NCI-H446 treated with DMSO at 0.1 percent for 48 hours (cell line): Measurements from ENCODE around the gene CTNND2.

ENCODE experiments used
- DNase-seq: peaks from one replicate; lab custom pipeline; 2025; lab: John Stamatoyannopoulos, UW

The CTNND2 gene

DNA sequence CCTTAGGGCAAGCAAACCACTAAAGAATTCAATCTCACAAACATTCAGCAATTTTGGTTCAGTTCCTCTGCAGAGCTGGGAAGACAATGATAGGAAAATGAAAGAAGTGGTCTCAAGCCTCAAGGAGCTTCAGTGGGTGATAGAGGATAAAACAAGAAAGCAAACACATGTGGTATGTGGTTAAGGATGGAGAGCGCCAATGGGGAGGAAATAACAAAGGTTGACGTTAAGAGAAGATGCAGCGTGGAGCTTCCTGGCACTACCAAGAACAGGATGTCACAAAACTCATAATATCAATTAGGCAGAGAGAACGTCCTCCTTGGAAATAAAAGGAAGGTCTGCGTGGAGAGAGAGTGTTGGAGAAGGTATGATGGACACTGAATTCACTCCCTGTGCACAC lies 731.8 kb downstream of the CTNND2 start:
- no peak for DNase-seq

DNA sequence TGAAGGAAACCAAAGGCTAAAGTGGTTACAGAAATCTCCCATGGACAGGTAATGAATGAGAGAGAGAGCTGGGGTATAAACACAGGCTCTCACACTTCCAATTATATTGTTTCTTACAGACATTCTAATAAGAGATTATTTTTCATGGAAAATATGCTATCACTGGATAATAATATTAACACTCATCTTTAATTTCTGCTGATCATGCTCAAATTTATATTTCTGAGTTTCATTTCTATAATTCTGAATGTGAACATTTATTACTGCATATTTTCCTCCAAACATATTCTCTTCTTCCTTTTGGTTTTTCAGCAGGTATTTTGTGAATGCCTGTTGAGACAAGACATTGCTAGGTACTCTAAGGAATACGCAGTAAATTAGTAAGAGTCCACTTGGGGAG lies 733.0 kb downstream of the CTNND2 start:
- DNase-seq: no peak

DNA sequence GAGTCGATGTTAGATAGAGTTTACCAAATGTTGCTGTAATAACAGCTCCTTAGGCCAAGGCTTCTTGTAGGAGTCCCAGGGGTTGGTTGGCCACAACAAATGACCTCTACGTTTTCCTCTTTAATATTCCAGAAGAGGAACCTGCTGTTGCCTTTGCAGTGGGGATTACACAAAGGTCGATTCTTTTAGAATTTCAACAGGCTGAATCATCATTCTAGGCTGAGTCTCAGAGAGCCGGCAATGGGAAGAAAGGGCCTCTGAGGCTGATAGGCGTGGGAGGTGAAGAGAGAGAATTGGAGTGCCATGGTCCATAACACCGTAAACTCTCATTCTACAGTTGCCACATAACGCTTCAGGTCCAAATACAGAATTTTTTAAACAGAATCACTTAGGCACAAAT lies 737.3 kb downstream of the CTNND2 start:
- no peak for DNase-seq

DNA sequence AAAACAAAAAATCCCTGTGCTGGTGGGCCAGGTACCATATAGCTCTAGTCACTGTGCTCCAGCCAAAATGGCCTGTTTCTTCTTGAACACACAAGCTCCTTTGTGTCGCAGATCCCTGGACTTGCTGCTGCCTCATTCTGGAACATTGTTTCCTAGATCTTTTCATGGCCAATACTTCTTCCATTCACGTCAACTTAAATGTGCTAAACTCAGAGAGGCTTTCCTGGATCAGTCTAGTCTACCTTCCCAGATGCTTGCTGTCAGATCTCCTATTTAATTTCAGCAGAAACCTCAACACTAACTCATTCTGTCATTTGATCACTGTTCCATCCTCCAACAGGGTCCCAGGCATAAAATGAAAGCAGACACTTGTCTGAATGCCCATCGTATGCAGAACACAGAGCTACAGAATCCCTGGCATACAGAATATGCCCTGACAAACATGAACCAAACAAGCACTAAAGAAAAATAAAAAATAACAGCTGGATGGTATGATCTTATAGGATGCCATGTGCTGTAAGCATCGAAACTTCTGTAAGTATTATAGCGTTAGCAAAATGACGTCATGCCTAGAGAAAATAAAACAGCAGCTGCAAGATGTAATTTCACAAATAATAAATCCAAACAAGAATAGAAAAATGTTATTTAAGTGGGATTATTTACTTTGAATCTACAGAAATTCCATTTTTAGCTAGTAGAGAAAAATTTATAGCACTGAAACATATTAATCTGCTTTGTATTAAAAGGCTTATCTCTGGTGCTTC lies 739.5 kb downstream of the CTNND2 start:
- no peak for DNase-seq

DNA sequence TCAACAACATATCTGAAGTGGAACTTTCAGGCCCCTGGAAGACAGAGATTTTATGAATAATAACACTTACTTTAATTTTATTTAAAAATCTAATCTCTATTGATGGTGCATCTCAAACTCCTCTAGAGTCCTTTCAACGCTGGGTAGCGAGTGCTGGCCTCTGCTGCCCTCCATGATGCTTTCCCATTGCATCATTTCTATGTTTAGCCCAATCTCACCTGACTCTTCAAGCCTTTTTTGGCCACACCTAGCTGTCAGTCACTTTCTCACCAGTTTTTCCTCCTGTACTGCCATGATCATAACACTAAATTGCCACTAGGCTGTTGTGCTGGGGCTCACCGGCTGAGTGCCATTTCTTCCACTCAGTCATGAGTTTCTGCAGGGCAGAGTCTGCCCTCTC lies 747.1 kb downstream of the CTNND2 start:
- no peak for DNase-seq

DNA sequence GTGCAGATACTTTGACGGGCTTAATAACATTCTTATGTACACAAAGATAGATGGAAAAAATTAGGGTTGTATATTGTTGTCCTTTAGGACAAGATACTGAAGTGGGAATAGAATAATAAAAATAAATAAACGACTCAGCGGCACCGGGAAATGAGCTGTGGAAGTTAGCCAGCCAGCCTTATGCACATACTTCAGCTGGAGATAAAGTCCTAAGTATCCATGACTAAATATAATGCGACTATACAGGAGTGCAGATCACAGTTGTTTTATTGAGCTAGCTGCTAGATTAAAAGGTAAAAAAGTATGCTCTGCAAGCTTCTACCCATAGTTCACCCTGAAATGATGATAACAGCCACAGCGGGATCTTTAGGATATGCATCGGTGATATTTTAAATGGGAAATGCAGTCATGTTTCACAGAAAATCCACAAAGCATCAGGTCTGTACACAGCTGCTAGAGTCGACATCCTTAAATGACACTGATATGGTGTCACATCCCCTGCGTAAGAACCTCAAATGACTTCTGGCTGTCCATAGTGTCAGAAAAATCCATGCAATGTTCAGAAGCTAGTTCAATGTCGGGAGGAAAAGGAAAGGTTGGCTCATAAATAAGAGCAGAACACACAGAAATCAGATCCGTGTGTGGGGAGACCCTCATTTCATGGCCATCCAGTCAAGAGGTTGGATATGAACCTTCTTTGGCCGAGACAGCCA lies 750.4 kb downstream of the CTNND2 start:
- no peak for DNase-seq

DNA sequence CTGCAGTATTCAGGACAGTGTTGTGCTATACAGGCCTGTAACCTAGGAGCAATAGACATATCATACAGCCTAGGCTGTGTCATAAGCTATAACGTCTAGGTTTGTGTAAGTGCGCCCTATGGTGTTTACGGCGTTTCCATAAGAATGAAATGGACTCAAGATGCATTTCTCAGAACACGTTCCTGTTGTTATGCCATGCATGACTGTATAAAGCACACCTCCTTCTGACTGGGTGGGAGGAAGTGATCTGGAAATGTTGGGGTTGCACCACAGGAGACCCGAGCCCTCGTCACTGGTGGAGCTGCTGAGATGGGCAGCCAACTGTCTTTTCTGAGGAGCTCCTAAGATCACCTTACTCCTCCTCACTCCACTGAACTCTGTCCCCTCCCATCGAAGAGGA lies 751.9 kb downstream of the CTNND2 start:
- no peak for DNase-seq

DNA sequence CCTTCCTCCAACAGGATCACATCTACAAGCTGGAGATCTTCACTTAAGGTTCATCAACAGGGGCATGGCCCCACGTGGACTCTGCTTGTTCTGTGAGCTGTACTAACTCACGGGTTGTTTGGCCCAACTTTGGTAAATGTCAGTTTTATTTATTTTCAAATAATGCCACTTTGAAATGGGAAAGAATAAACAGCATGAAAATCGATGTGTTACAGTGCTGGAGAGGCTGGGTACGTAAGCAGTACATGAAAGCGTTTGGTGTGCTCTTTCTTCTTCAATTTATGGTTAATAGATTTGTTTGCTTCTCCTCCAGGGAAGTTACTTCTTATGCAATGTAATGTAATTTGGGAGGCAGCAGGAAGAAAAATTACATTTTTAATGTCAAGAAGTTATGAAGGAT lies 753.3 kb downstream of the CTNND2 start:
- no peak for DNase-seq

DNA sequence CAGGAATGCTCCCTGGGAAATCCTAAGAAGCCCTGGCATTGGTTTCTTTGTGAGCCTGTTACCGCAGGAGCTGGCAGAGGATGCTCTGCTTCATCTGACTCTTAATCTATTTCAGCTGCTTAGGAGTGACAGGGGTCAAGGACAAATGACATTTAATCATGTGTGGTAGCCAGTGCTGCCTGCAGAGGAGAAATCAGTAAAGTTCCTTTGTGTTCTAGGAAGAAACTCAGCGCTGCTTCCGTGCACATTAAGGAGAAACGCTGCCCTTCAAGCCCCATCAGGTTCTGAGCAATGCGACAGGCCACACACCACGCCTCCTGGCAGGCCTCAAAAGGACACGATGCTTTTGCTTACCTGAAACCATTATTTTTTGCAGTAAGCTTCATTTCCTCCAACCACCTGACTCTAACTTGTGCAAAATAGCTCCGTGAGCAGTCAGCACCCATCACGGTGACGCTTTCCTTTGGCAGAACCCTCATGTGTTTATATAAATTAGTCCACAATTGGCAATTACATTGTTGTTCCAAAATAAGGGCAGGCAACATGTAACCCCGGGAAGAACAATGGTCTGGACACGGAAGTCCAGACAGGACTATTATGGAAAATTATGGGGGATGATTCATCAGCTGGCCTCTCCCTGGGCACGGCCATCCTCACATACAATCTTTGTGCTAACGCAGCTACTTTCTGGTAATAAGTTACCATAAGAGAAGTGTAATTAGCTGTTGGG lies 755.3 kb downstream of the CTNND2 start:
- no peak for DNase-seq

DNA sequence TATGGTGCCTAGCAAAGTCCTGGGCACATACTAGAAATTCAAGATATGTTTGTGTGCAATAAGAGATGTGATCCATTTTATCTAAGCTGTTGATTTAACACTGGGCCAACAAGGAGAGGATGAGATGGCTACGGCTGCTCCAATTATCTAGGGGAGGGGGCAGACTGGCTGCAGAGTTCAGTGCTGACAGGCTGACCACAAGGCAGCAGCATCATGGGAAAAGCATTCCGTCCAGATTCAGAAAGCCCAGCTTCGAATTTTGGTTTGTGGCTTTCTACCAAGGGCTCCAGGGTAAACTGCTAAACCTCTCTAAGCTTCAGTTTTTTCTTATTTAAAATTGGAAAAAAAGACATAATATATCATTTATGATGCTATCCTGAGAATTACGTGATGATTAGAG lies 758.1 kb downstream of the CTNND2 start:
- DNase-seq: no peak

DNA sequence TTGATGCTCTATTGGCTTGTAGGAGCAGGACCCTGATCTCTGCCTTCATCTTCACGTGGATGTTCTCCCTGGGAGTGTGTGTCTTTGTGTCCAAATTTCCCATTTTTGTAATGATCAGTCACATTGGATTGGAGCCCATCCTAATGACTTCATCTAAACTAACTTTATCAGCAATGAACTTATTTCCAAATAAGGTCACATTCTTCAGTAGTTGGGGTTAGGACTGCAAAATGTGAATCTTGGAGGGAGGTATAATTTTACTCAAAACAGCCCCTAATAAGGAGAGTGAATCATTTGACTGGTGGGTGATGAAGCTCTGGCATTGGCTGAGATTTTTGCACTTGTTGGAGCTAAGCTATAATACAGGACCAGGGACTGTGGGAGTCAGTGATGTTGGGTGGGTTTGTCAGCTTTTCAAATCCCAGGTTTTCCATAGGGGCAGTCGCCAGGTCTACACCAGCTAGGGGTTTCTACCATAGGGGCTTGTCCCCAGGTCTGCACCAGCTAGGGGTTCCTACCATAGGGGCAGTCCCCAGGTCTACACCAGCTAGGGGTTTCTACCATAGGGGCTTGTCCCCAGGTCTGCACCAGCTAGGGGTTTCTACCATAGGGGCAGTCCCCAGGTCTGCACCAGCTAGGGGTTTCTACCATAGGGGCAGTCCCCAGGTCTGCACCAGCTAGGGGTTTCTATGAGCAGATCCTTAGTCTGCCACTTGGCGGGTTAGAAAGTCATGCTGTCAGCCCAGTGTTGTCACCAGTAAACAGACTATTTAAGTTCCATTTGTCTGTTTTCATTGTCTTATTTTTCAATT lies 760.6 kb downstream of the CTNND2 start:
- DNase-seq: no peak

DNA sequence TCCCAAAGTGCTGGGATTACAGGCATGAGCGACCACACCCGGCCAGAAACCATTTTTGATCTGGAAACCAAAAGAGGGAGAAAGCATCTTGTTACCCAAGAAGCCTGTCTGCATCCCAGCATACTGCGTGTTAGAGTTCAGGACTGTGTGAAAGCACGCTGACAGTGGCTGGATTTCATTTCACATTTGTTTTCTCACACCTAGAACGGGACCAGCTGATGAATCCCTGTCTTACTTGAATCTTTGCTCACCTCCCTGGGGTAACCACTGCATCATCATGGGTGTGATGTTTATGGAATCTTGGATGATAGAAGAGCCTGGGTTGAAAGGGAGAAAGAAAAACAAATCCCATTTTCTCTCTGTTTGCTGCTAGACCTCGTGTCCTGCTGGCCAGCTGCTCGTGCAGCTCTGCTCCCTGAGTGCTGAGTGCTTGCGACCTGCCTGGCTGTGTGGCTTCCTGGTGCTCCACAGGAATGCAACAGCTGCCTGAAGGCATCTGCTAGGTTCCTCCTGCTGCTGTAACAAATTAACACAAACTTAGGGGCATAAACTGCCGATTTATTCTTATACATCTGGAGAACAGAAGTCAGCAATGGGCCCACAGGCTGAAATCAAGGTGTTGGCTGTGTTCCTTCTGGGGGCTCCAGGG lies 764.9 kb downstream of the CTNND2 start:
- no peak for DNase-seq

DNA sequence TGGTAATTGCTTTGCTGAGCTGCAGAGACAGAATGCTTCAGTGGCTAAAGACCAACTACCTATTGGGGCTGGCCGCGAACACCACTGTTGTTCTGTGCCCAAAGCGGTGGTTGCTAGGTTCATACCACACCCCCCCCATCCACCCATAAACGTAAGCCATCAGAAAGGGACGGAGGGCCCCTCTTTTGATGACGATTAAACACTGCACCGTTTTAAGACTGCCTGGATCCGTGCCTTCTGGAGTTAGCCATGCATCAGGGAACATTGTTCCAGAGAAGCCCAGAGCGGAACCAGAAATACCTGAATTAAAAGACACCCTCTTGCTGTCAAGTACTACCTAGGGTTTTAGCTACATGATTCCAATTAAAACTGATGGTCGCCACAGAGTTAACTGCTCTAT lies 774.1 kb downstream of the CTNND2 start:
- DNase-seq: no peak

DNA sequence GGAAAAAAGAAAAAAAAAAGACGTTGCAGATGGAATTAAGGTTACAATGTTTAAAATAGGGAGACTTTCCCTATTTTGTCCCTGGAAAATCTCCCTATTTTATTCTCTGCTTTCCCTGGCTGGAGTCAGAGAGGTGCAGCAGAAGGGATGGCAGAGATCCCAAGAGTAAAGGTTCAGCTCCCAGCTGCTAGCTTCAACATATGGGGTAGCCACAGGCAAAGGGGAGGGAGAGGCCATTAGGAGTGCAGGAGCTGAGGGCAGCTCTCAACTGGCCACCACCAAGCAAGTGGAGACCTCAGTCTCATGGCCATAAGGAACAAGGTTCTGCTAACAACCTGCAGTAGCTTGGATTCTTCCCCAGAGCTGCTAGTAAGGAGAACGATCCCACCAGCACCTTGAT lies 776.2 kb downstream of the CTNND2 start:
- DNase-seq: peak; percentile 78

DNA sequence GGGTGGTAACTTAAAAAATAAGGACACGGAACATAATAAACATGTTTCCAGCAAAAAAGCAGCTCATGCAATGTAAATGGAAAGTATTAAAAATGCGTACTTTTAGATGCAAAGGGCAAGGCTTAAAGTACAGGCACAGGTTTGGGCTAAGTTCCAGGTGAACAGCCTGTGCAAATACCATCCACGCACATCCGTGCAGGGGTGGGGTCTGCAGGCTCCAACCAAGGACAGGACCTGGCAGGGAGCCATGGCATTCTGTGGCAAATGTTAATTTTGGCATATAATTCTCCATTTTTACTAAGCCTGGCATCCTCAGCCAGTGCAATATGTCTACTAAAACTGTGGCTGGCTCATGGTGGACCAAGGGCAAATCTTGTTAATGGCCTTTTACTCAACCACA lies 777.4 kb downstream of the CTNND2 start:
- peak; percentile 97 for DNase-seq

DNA sequence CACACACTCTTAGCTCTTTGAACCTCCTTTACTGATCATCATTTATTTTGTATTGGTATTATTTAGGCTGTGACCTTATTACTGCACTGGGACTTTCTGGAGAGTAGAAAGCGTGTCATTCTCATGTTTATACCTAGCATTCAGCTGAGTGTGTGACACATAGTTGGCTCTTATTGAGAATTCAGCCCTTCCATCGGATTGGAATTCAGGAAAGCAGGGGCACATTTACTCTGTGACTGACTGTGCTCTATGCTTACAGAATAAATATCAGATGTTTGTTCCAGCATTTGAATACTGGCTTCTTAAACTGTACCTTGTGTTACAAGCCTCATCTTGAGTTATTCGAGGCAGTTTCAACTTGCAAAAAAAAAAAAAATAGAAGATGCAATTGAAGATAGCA lies 782.4 kb downstream of the CTNND2 start:
- no peak for DNase-seq

DNA sequence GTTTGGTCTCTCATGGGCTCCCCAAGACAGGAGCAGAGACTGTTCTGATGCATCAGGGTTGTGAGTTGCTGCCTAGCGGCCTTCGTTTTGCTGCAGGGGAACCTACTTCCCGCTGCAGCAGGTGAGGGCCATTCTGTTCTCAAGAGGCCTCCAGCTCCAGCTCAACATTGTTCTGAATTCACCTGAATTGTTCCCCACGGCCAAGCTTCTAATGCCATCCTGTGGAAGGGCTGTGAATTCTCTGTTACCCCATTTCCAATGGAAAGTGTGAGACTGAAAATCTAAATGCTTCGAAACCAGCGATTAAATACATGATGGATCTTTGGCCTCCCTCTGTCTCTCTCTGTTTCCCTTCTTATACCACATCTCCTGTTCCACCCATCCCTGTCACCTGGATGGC lies 794.1 kb downstream of the CTNND2 start:
- no peak for DNase-seq

DNA sequence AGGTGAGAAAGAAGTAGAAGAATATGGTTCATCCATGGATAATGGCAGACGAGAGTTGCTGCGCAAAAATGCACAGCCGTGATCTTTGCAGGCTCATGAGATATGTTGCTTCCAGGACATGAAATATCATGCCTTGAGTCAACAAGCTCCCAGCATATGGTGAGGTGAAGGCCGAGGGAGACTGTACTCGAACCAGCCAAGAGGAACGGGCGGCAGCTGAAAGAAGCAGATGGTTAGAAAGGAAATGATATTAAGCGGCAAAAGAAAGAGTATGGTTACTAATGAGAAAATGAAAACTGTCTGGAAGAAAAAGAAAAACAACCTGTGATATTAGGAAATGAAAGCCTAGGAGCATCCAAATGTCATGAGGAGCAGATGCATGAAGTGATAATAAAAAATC lies 798.5 kb downstream of the CTNND2 start:
- DNase-seq: peak; percentile 80

DNA sequence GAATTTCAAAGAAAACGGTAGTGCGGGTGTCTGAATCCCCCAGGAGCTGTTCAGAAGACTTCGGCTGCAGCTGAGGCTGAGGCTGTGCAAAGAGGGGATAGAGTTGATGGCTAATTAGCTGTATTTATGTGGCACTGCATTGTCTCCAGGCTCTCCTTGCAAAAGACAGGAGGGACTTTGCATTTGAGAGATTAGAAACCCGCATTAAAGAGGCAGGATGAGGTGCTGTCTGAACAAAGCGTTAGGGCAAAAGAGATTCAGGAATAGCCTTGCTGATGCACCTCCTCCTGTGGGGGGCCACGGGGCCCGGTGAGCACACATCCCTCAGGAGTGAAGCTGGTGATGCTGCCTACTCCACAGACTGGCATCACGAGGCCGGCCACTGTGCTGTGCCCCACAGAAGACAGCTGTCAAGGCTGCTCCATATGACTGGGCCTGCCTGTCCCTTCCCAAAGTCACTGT lies 799.6 kb downstream of the CTNND2 start:
- DNase-seq: no peak

DNA sequence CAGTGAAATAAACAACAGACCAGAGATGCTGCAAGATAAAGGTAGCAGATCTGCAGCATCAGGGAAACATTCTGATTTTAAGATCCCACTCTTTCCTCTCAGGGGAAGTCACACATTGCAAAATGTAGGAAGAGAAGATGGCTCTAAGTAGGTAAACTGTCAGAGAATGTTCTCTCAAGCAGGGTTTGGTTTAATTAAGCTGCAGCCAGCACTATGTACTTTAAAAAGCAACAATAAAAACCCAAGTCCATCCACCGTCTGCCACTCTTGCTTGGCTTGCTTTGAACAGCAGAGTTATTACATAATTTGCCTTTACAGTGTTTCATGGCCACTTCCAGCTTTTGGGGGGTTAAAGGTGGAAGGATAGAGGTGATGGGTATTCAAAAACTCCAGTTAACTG lies 800.0 kb downstream of the CTNND2 start:
- DNase-seq: no peak

DNA sequence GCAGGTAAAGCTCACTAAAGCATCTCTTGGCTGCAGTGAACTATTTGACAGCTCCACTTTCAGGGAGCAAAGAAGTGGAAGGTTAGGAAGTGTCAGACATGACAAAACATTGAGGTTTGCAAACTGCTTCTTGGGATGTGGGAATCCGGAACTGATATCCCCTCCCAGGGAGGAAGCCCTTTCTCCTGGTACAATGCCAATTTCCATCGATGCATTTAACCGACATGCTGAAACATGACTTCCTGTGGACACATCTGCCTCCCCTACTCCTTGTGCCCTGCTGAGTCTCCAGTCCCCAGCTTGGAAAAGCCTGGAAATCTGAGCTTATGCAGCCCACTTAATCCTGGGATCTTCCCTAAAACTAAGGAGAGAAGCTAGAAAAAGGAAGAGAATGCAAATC lies 820.1 kb downstream of the CTNND2 start:
- no peak for DNase-seq
